ENCODE data around the gene UBE2C.

DNA sequence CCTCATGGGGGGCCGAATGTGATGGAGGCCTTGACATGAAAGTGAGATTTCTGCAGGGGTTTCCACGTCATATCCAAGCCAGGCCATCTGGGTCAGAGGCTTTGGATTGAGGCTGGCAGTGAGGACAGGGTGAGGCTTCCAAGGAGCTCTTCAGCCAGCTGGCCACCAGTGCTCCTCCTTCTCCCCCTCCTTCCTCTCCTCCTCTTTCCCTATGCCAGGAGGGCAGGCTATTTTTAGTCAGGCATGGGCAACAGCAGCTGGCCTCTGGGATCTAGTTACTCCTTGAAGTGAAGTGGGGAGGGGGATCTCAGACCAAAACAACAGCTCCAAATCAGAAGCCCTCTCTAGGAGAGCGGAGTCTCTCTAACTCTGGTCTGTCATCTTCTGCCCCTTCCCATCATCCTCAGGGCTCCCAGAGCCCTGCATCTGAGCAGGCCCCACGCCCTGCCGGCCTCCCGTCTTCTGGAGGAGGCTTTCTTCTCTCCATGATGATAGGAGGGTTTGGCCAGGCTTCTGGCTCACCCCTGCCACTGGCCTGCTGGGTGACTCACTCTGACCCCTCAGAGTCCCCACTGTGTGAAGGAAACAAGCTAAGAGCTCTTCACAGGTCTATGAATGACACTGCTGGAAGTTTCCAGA lies 14.1 kb downstream of the UBE2C start:
- TF ChIP-seq, protein P1, sequence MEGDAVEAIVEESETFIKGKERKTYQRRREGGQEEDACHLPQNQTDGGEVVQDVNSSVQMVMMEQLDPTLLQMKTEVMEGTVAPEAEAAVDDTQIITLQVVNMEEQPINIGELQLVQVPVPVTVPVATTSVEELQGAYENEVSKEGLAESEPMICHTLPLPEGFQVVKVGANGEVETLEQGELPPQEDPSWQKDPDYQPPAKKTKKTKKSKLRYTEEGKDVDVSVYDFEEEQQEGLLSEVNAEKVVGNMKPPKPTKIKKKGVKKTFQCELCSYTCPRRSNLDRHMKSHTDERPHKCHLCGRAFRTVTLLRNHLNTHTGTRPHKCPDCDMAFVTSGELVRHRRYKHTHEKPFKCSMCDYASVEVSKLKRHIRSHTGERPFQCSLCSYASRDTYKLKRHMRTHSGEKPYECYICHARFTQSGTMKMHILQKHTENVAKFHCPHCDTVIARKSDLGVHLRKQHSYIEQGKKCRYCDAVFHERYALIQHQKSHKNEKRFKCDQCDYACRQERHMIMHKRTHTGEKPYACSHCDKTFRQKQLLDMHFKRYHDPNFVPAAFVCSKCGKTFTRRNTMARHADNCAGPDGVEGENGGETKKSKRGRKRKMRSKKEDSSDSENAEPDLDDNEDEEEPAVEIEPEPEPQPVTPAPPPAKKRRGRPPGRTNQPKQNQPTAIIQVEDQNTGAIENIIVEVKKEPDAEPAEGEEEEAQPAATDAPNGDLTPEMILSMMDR (IDR thresholded peaks at IDR 0.05), result no peak
- TF ChIP-seq SIN3A (IDR thresholded peaks at IDR 0.05; ENCODE audit: borderline replicate concordance, insufficient read depth, low read depth, low read length) (no peak), POLR2AphosphoS5 (IDR thresholded peaks at IDR 0.05; ENCODE audit: low read depth, low read length) (no peak), TCF7L2 (IDR thresholded peaks at IDR 0.05; ENCODE audit: low read depth, low read length) (no peak)
